ENCODE results near the gene KIAA0753. TPM values are rescaled to one million over a fixed set of nuclear protein-coding genes. Genes with fewer than 3 reads are reported as not detected.

The KIAA0753 gene
- total RNA-seq, 1 experiment from 2014 or later: 13.0 TPM

- no TSS peak for BruUV-seq (replicated peaks)
- H3K36me3 ChIP-seq (ENCODE audit: control insufficient read depth, insufficient read depth, low read length): no peaks in the 10 kb centered on the region
- no peak overlapping the region for H3K27ac ChIP-seq (ENCODE audit: low read length)
- ATAC-seq (no peak), DNase-seq (ENCODE audit: low read depth, low spot score) (no peak)
- intact Hi-C loops (cut with micrococcal nuclease; ENCODE audit: unreplicated experiment): no loop called here
- in situ Hi-C loops (cut with HindIII; ENCODE audit: low pct_unique_long_range_greater_than_20kb, low sequenced_read_pairs): no loop called here
- H3K9me3 ChIP-seq (ENCODE audit: control insufficient read depth, insufficient read depth, low read depth, low read length): no peaks in the 10 kb centered on the region
- CTCF ChIA-PET: no interaction called here
- no peaks in the 10 kb centered on the region for H3K4me1 ChIP-seq (ENCODE audit: control insufficient read depth, insufficient read depth, low read length)
- H3K4me3 ChIP-seq (ENCODE audit: low read depth in 2 of 2, low read length in 2 of 2): no peak overlapping the region
- POLR2A ChIA-PET: no interaction called here
- no peak for TF ChIP-seq CTCF (IDR thresholded peaks at IDR 0.05)
- TF ChIP-seq TCF7L2 (IDR thresholded peaks at IDR 0.05; ENCODE audit: low read depth, low read length): no peak
- no peaks in the 10 kb centered on the region; the same call in 1 of the 2 replicates for H3K27me3 ChIP-seq (ENCODE audit: control insufficient read depth, insufficient read depth, low read length)
Observed at GRCh38 chr17:6539871-6540270, 100.6 kb downstream of the KIAA0753 start.

- ChIA-PET CTCF (no interaction called here), POLR2A (no interaction called here)
- TF ChIP-seq TCF7L2 (IDR thresholded peaks at IDR 0.05; ENCODE audit: low read depth, low read length) (no peak), SIN3A (IDR thresholded peaks at IDR 0.05; ENCODE audit: borderline replicate concordance, insufficient read depth, low read depth, low read length) (no peak), POLR2AphosphoS5 (IDR thresholded peaks at IDR 0.05; ENCODE audit: low read depth, low read length) (no peak), CTCF (IDR thresholded peaks at IDR 0.05) (no peak), REST (IDR thresholded peaks at IDR 0.05; ENCODE audit: insufficient read depth in 1 of 2, low read depth in 2 of 2, low read length in 1 of 2) (no peak)
- H3K9me3 ChIP-seq (ENCODE audit: control insufficient read depth, insufficient read depth, low read depth, low read length): no peaks in the 10 kb centered on the region
- intact Hi-C loops (cut with micrococcal nuclease; ENCODE audit: unreplicated experiment): no loop called here
- DNase-seq (ENCODE audit: low read depth, low spot score): no peak
- no TSS peak for BruUV-seq (replicated peaks)
- no peaks in the 10 kb centered on the region; the same call in 1 of the 2 replicates for H3K27me3 ChIP-seq (ENCODE audit: control insufficient read depth, insufficient read depth, low read length)
- in situ Hi-C loops (cut with HindIII; ENCODE audit: low pct_unique_long_range_greater_than_20kb, low sequenced_read_pairs): no loop called here
- H3K4me3 ChIP-seq (ENCODE audit: low read depth in 2 of 2, low read length in 2 of 2): no peak overlapping the region
- H3K36me3 ChIP-seq (ENCODE audit: control insufficient read depth, insufficient read depth, low read length): no peaks in the 10 kb centered on the region
- no peaks in the 10 kb centered on the region for H3K4me1 ChIP-seq (ENCODE audit: control insufficient read depth, insufficient read depth, low read length)
- H3K27ac ChIP-seq (ENCODE audit: low read length): no peak overlapping the region
- no peak for ATAC-seq
Observed at GRCh38 chr17:6536566-6537065, 103.9 kb downstream of the KIAA0753 start.

Measured in Panc1 (cell line).